GM23248 (cell line): Measurements from ENCODE around the gene KMT5B.

Experiments used
- EZH2 ChIP-seq: fragments of 200-600 bp; sonication (generic); IDR thresholded peaks from 2 replicates; pipeline ENCODE4 v1.6.1; 2018; ENCODE audit warnings: antibody characterized with exemption, mild to moderate bottlenecking; ENCODE audit not compliant: insufficient read depth, poor library complexity, severe bottlenecking
- EZH2phosphoT487 ChIP-seq: fragments of 200-600 bp; sonication (generic); IDR thresholded peaks from 2 replicates; pipeline ENCODE4 v1.6.1; 2018; ENCODE audit warnings: antibody characterized with exemption, moderate library complexity, mild to moderate bottlenecking, low read depth; ENCODE audit not compliant: insufficient read depth

DNA sequence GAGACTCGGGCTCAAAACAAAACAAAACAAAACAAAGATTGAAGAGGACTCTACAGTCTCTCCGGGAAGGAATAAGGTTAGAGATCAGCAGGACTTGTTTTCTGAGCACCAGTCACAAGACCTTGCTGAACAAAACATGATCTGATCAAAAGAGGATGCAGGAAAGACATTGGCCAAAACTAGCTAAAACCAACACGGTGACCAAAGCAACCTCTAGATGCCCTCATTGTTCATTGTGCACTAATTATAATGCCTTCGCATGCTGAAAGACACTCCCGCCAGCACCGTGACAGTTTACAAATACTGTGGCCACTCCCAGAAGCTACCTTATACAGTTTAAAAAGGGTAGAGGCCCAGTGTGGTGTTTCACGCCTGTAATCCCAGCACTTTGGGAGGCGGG lies 76.2 kb downstream of the KMT5B start:
- no peak for TF ChIP-seq EZH2phosphoT487
- no peak for TF ChIP-seq EZH2
